NCI-H526 treated with DMSO at 0.1 percent for 48 hours (cell line): ENCODE measurements around the gene SYT14.
"Not testable (repeated sequence)": the region's sequence is repeated elsewhere in the genome, so short reads cannot be mapped to it uniquely, and the experiment has no call there.

ENCODE experiments used
- DNase-seq: peaks from one replicate; lab custom pipeline; 2025; lab: John Stamatoyannopoulos, UW

SYT14 gene

DNA sequence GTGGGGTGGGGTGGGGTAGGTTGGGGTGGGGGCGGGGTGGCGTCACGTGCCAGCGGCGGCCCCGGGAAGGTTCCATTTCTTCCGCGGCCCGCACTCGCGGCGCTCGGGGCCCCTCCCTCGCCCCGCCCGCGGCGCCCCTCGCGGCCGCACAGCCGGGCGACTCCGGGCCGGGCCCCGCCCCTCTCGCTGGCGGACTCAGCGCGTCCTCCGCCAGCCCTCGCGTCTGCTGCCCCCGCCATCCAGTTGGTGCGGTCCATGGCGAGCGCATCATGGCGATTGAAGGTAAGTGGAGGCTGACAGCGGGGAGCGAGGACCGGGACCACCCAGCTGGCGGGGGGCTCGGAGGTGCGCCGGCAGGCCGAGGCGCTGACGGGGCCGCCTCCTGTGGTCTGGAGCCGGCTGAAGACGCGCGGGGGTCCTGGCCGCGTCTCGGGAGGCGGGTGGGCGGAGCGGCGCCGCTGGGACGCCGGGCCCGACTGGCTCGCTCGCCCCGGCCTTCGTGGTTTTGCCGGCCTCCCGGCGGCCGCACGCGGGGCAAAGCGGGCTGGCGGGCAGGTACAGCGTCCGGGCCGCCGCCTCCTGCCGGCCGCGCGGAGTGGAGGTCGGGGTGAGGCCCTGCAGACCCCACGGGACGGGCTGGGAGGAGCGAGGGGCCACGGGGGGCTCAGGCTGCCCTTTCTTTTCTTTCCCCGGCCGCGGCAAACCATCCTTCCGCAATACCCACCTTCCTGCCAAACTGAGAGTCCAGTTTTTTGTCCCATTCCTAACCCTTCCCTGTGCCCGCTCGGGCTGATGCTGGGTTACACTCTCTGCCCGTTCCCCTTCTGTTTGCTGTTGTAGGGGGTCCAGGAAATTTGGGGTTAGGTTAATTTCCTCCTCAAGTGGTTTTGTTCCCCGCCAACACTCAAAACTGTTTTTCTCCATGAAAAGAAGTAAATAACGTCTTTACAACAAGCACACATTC lies at the start of gene SYT14:
Gene SYT14 (plus strand): TSS at position 222 of the 964 bp plus-strand sequence. CDS start 48 bp downstream, at position 270.
- peak; percentile 50 for DNase-seq

- not testable (repeated sequence) for DNase-seq
These were observed 49.5 kb upstream of the SYT14 start for GRCh38 chr1:209888291-209889076.

- no peak for DNase-seq
These were observed 49.0 kb upstream of the SYT14 start for GRCh38 chr1:209889077-209889418.

DNA sequence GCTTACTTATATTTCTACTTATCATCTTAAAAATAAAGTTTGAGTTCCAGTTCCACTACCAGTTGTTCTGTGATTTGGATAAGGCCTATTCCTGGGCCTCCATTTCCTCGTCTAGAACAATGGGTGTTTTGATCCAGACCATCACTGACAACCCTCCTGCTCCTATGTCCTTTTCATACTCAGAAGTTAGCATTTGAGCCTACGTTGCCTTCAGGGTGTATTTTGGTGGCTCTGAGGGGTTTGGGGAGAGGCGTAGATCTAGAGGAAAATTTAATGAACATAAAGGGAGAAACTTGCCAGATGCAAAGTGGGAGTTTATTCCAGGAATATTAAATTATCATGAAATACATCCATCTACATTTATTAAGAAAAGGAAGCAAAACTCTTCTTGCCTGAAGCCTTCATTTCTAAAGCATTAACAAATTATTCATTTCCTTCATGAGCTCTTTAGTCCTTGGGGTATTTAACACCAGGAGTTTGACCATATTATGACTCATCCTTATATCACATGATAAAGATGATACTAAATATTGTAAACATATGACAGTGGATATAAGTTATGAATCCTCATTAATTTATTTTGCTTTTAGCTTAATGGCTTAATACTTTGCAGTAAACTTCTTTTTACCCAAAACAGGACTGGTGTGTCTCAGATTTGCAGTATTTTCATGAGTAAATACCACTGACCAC lies 47.2 kb upstream of the SYT14 start:
- DNase-seq, result no peak

DNA sequence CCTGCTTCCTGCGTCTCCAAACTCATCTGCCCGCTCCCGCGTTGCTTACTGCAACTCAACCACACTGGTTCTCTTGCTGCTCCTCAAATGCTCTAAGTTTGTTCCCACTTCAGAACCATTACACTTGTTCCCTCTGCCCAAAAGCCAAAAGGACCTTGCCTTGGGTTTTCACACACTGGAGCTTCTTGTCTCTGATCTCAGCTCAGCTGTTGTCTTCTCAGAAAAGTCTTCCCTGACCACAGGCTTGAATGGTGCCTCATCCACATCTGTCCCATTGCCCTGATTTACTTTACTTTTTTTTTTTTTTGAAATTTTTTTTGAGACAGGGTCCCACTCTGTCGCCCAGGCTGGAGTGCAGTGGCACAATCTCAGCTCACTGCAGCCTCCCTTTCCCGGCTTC lies 44.3 kb upstream of the SYT14 start:
- DNase-seq, result no peak

GRCh38 chr1:209895709-209896108 lies 42.3 kb upstream of the SYT14 start:
- DNase-seq, result no peak

DNA sequence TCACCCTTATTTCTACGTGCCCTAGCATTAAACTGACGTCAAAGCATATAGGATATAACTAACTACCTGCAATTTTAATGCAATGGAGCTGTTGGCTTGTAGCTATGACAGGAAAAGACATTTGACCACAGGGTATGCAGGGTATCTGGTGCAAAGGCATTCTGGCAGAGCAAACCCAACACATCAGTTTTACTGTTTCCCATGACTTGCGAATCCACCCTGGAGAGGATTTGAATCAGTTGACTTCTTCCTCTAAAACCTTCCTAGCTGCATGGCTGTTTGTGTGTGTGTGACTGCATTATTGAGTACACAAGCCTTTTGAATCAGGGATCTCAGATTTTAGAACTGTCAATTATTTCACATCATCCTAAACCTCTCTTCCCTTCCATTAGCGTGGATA lies 41.7 kb upstream of the SYT14 start:
- no peak for DNase-seq

DNA sequence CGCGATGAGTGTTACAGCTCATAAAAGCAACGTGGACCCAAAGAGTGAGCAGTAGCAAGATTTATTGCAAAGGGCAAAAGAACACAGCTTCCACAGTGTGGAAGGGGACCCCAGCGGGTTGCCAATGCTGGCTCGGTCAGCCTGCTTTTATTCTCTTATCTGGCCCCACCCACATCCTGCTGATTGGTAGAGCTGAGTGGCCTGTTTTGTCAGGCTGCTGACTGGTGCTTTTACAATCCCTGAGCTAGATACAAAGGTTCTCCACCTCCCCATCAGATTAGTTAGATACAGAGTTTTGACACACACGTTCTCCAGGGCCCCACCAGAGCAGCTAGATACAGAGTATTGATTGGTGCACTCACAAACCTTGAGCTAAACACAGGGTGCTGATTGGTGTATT lies 39.7 kb upstream of the SYT14 start:
- DNase-seq, result not testable (repeated sequence)

- DNase-seq, result not testable (repeated sequence)
These were observed 39.2 kb upstream of the SYT14 start for GRCh38 chr1:209898851-209899250.

- no peak for DNase-seq
These were observed 38.1 kb upstream of the SYT14 start for GRCh38 chr1:209899948-209900347.

DNA sequence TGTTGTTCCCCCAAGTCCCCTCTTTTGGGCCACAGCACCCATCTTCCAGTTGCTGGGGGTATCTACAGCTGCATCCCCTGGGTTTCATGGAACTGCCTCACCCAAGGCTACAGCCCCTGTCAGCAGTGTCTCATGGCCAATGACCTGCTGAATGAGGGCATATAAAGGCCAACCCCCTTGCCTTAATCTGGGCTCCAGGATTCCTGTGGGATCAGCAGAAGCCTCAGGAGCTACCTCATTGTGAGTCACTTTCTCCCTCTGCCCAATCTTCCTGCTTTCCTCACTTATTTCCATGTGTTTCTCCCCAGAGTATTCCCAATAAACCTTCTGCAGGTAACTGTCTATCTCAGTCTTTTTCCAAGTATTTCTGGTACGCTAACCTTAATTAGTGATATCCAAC lies 37.3 kb upstream of the SYT14 start:
- no peak for DNase-seq

- no peak for DNase-seq
These were observed 36.8 kb upstream of the SYT14 start for GRCh38 chr1:209901211-209901610.

- DNase-seq, result not testable (repeated sequence)
These were observed 33.2 kb upstream of the SYT14 start for GRCh38 chr1:209904774-209905173.

- DNase-seq, result no peak
These were observed 26.3 kb upstream of the SYT14 start for GRCh38 chr1:209911746-209912145.

GRCh38 chr1:209912306-209912705 lies 25.7 kb upstream of the SYT14 start:
- no peak for DNase-seq

DNA sequence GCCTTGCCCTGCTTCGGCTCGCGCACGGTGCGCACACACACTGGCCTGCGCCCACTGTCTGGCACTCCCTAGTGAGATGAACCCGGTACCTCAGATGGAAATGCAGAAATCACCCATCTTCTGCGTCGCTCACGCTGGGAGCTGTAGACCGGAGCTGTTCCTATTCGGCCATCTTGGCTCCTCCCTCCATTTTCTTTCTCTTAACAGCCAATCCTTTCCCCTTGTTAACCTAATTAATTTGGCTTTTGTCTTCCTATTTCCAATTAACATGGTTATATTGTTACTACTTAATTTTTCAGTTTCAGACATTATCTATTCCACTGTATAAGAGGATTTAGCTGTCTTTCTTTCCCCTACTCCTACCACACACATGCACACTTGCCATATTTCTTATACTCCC lies 18.4 kb upstream of the SYT14 start:
- DNase-seq, result not testable (repeated sequence)

DNA sequence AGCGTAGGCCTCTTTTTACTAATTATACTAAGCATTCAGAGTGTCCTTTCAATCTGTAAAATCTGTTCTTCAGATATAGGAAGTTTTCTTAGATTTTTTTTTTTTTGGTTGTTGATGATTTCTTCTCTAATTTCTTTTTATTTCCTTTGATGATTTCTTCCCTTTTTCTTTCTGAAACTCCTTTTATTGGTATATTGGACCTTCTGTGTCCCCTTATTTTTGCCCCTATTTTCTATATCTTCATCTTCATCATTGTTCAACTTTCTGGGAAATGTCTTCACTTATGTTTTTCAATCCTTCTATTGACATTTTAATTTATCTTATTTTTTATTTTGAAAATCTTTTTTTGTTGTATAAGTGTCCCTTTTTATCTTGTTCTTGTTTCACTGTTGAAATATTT lies 17.2 kb upstream of the SYT14 start:
- DNase-seq, result no peak

DNA sequence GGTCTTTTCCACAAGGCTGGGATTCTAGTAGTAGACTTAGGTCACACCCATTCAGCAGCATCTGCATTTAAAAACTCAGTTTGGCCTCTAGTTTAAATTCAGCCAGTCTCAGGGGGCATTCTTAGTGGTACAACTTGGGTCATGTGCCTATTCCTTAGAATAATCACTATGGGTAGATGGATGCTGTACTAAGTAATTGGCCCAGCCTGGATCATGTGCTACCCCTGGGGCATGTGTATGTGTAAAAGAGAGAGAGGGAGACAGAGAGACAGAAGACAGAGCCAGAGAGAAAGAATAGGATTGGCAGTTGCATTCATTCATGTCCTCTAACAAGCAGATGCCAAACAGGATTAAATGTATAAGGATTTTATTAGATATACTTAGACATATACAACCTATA lies 13.6 kb upstream of the SYT14 start:
- DNase-seq, result no peak

DNA sequence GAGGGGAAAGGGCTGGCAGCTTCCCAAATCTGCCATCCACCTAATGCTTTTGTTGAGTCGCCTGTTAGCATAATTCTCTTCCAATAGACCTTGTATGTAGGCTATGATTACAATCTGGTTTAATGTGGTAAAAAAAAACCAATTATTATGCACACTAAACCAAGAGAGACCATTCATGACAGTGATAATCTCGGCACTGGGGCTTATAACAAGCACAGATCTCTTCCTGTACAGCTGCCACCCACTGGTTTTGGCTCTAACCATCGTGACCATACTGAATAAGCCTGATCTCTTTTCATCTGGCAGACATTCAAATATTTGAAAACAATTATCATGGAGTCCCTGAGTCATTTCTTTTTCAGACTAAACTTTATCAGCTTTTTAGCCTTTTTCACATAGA lies 12.0 kb upstream of the SYT14 start:
- no peak for DNase-seq

GRCh38 chr1:209927466-209927865 lies 10.6 kb upstream of the SYT14 start:
- no peak for DNase-seq

DNA sequence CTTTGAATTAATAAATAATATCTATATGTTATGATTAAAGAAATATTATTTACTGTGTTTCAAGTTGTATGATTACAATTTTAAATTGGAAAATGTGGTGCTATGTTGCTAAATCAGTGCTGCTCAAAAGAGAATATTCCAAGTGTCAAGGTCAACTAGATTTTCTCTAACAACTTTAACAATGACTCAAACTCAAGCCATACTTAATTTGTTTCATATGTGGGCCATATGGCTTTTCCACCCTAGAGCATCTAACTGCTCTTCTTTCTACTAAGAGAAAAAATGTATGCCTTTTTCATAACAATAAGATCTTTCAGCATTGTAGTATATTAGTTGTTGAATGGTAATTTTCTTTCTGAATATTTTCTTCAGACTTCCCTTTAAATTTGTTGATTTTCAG lies 8.3 kb upstream of the SYT14 start:
- DNase-seq, result no peak

GRCh38 chr1:209931141-209931540 lies 6.9 kb upstream of the SYT14 start:
- DNase-seq, result no peak

DNA sequence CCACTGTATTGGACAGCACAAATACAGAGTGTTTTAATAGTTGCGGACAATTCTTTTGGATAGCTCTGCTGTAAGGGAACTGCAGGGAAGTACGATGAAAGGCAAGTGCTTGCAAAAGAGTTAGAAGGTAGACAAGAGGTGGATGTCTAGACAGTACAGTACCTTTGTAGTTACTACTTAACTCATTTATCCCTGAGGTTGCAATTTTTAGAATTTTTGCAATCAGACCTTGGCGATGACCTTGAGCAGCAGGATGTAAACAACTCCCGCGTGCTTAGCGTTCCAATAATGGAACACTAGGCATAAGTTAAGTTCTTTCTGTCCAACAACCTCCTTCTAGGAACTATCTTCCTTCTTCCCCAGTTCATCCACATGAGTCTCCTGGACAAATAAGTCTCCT lies 1.9 kb upstream of the SYT14 start:
- DNase-seq, result no peak
